K562 (cell line): Measurements from ENCODE around the gene RFX3. TPM values are rescaled to one million over a fixed set of nuclear protein-coding genes. Genes with fewer than 3 reads are reported as not detected.

Experiments
- ATAC-seq: fragments of 200-7000 bp; cut with Tn5 transposase; 3 replicates; pipeline ENCODE4 v1.9.1; 2020; ENCODE audit warnings: moderate library complexity
- BruUV-seq: library from RNA; stranded (reverse); fragments of 400-500 nt; replicated peaks from 2 replicates; lab custom pipeline; 2021; lab: Mats Ljungman, UMichigan
- CTCF ChIA-PET: fragments of 300-600 bp; formaldehyde crosslinking; extraction: SDS; loops from one replicate; lab custom pipeline; 2021; ENCODE audit warnings: low intra/inter-chr PET ratio; lab: Yijun Ruan, JAX
- POLR2A ChIA-PET: fragments of 300-600, 350-650 bp; sonication (Branson Sonifier 250); formaldehyde crosslinking; extraction: SDS; loops from one replicate; lab custom pipeline; 2021; ENCODE audit warnings: antibody characterized with exemption, inconsistent platforms; lab: Yijun Ruan, JAX
- DNase-seq, 4 experiments: peaks; one replicate each; pipeline versions ENCODE4 v3.0.0 to v3.0.0-alpha.2; 2011 to 2018; ENCODE audit warnings: low spot score in 3 of 4, mixed read lengths in 3 of 4; ENCODE audit errors: extremely low read depth in 1 of 4
- FAIRE-seq: peaks from 2 replicates; lab custom pipeline; 2011; peaks lifted over from hg19 to GRCh38; lab: Jason Lieb, UNC
- H2AFZ ChIP-seq: 2 replicates; pipeline ENCODE4 v1.6.0; 2011; ENCODE audit warnings: low read depth, low read length, control low read depth, inconsistent platforms
- H3K27ac ChIP-seq: fragments of 200-600 bp; 3 replicates; pipeline ENCODE4 v1.8.0; 2011; ENCODE audit warnings: low read depth, mild to moderate bottlenecking, control low read depth, inconsistent platforms, low read length, moderate library complexity, mixed read lengths; ENCODE audit errors: extremely low read depth
- H3K27me3 ChIP-seq, 2 experiments: fragments of 300-600 bp in 1 of 2; 2 replicates in 1 of 2; 3 replicates in 1 of 2; pipeline versions ENCODE4 v1.6.0 to v1.8.0; 2011; ENCODE audit warnings: inconsistent platforms in 2 of 2, low read length in 2 of 2, mild to moderate bottlenecking in 1 of 2, mixed read lengths in 1 of 2, moderate library complexity in 1 of 2; ENCODE audit not compliant: control insufficient read depth in 2 of 2, insufficient read depth in 2 of 2
- H3K36me3 ChIP-seq: fragments of 300-600 bp; 3 replicates; pipeline ENCODE4 v1.8.0; 2011; ENCODE audit warnings: mild to moderate bottlenecking, low read length, inconsistent platforms; ENCODE audit not compliant: control insufficient read depth, insufficient read depth
- H3K4me1 ChIP-seq, 2 experiments: fragments of 200-600 bp in 1 of 2; replicated peaks in 1 of 2; 2 replicates in 1 of 2; 3 replicates in 1 of 2; pipeline versions ENCODE4 v1.5.1 to v1.8.0; 2011; ENCODE audit warnings: inconsistent platforms in 2 of 2, low read length in 2 of 2, mild to moderate bottlenecking in 1 of 2, mixed read lengths in 1 of 2, moderate library complexity in 1 of 2; ENCODE audit not compliant: control insufficient read depth in 2 of 2, insufficient read depth in 2 of 2
- H3K4me2 ChIP-seq: 2 replicates; pipeline ENCODE4 v1.6.1; 2011; ENCODE audit warnings: low read length, control low read depth, inconsistent platforms, mixed read lengths; ENCODE audit not compliant: insufficient read depth
- H3K4me3 ChIP-seq: fragments of 200-600 bp; sonication (generic), shearing (Covaris generic); 2 replicates; pipeline ENCODE4 v1.5.1; 2016; ENCODE audit warnings: control low read depth, inconsistent platforms
- H3K79me2 ChIP-seq: fragments of 200-600 bp; 3 replicates; pipeline ENCODE4 v1.8.0; 2011; ENCODE audit warnings: low read length, inconsistent platforms; ENCODE audit not compliant: control insufficient read depth, insufficient read depth
- H3K9ac ChIP-seq, 2 experiments: 2 replicates each; pipeline versions ENCODE4 v1.6.0 to v1.6.1; 2011; ENCODE audit warnings: low read depth in 2 of 2, low read length in 2 of 2, control low read depth in 1 of 2, inconsistent platforms in 1 of 2, mild to moderate bottlenecking in 1 of 2, mixed read lengths in 1 of 2; ENCODE audit not compliant: insufficient read depth in 1 of 2
- H3K9me1 ChIP-seq: one replicate; pipeline ENCODE4 v1.6.0; 2011; ENCODE audit warnings: inconsistent platforms, mild to moderate bottlenecking, low read length, moderate library complexity; ENCODE audit not compliant: control insufficient read depth, insufficient read depth
- H3K9me3 ChIP-seq: replicated peaks from 2 replicates; pipeline ENCODE4 v1.5.1; 2011; ENCODE audit warnings: low read depth, low read length, inconsistent platforms; ENCODE audit not compliant: control insufficient read depth, insufficient read depth
- H4K20me1 ChIP-seq: replicated peaks from 2 replicates; pipeline ENCODE4 v1.6.1; 2011; ENCODE audit warnings: low read length, inconsistent platforms, mixed read lengths; ENCODE audit not compliant: control insufficient read depth, insufficient read depth
- CEBPG ChIP-seq, 3 experiments: fragments of 200-800 bp in 1 of 3; sonication (Bioruptor generic) in 1 of 3; sonication (generic) in 1 of 3; formaldehyde crosslinking in 1 of 3; IDR thresholded peaks in 2 of 3; conservative IDR thresholded peaks in 1 of 3; 2 replicates each; pipeline versions ENCODE4 v1.6.1 to v1.8.0; 2016 to 2022; ENCODE audit warnings: missing compliant biosample characterization in 2 of 3, missing genetic modification characterization in 2 of 3, mild to moderate bottlenecking in 1 of 3, missing genetic modification reagents in 1 of 3
- CHD2 ChIP-seq: IDR thresholded peaks from 2 replicates; pipeline ENCODE4 v1.6.1; 2011; ENCODE audit warnings: low read depth, low read length
- ETV5 ChIP-seq: sonication (generic); formaldehyde crosslinking; IDR thresholded peaks from 2 replicates; pipeline ENCODE4 v1.4.0; 2020; ENCODE audit warnings: low read depth, mild to moderate bottlenecking, missing genetic modification reagents
- FOXK1 ChIP-seq: sonication (generic); formaldehyde crosslinking; IDR thresholded peaks from 2 replicates; pipeline ENCODE4 v1.8.0; 2022; ENCODE audit warnings: missing genetic modification reagents, mild to moderate bottlenecking, borderline replicate concordance
- HDAC1 ChIP-seq, 2 experiments: fragments of 450-650 bp; IDR thresholded peaks; 2 replicates each; pipeline ENCODE4 v1.6.1; 2016 to 2017; ENCODE audit warnings: inconsistent platforms in 1 of 2, mild to moderate bottlenecking in 1 of 2, moderate library complexity in 1 of 2
- HNRNPLL ChIP-seq: fragments of 200-400 bp; formaldehyde crosslinking; IDR thresholded peaks from 2 replicates; pipeline ENCODE4 v1.6.1; 2017; ENCODE audit warnings: low read length, low read depth, mild to moderate bottlenecking; ENCODE audit not compliant: poor library complexity, severe bottlenecking
- KAT8 ChIP-seq: fragments of 450-650 bp; IDR thresholded peaks from 2 replicates; pipeline ENCODE4 v1.6.1; 2016; ENCODE audit warnings: low read depth, mild to moderate bottlenecking
- MAZ ChIP-seq, 2 experiments: fragments of 450-650 bp in 1 of 2; sonication (generic) in 1 of 2; formaldehyde crosslinking; IDR thresholded peaks in 1 of 2; conservative IDR thresholded peaks in 1 of 2; 2 replicates each; pipeline versions ENCODE4 v1.4.0 to v1.5.0; 2020; ENCODE audit warnings: mild to moderate bottlenecking in 1 of 2, missing genetic modification reagents in 1 of 2
- PHF8 ChIP-seq: fragments of 200-600 bp; sonication (generic); IDR thresholded peaks from 2 replicates; pipeline ENCODE4 v1.6.1; 2012; ENCODE audit warnings: mixed run types, mild to moderate bottlenecking, inconsistent platforms, low read length, moderate library complexity, borderline replicate concordance
- PRMT5 ChIP-seq: sonication (generic); formaldehyde crosslinking; IDR thresholded peaks from 2 replicates; pipeline ENCODE4 v1.5.0; 2020; ENCODE audit warnings: missing genetic modification reagents
- SMC3 ChIP-seq: conservative IDR thresholded peaks from 2 replicates; pipeline ENCODE4 v1.6.1; 2011; ENCODE audit warnings: low read depth, low read length, improper control_type of control experiment; ENCODE audit not compliant: insufficient read depth
- STAT6 ChIP-seq: sonication (generic); formaldehyde crosslinking; IDR thresholded peaks from 2 replicates; pipeline ENCODE4 v1.8.1; 2023; ENCODE audit warnings: mild to moderate bottlenecking, missing genetic modification reagents
- TCF7 ChIP-seq: sonication (generic); IDR thresholded peaks from 2 replicates; pipeline ENCODE4 v1.6.1; 2016; ENCODE audit warnings: antibody characterized with exemption, borderline replicate concordance
- ZBTB5 ChIP-seq: fragments of 450-650 bp; IDR thresholded peaks from 2 replicates; pipeline ENCODE4 v1.6.1; 2017; ENCODE audit warnings: antibody characterized with exemption
- ZC3H11A ChIP-seq: IDR thresholded peaks from 2 replicates; pipeline ENCODE4 v1.6.1; 2012; ENCODE audit warnings: low read depth, low read length, improper control_type of control experiment
- ZNF165 ChIP-seq: fragments of 250-450 bp; sonication (Bioruptor Pico); IDR thresholded peaks from 2 replicates; pipeline ENCODE4 v1.4.0; 2020; ENCODE audit warnings: borderline replicate concordance
- in situ Hi-C: fragments of 300-500 bp; cut with MboI; formaldehyde crosslinking; loops from 4 replicates; pipeline ENCODE4 v1.15.0; 2018; ENCODE audit warnings: inconsistent platforms, mixed read lengths
- intact Hi-C: fragments of 100-400 bp; cut with micrococcal nuclease; formaldehyde crosslinking; loops from 2 replicates; pipeline ENCODE4 v1.14.2; 2022
- polyA plus RNA-seq, 8 experiments: library from polyadenylated mRNA; depleted of rRNA in 4 of 8; stranded (reverse) in 5 of 8; unstranded in 3 of 8; fragments of >200 nt; fragmentation: Nextera tagmentation in 2 of 8; fragmentation: Illumina TruSeq in 1 of 8; extraction: Ambion mirVana in 2 of 8; extraction: Trizol in 1 of 8; gene quantifications; 2 replicates each; pipeline versions ENCODE4 v1.2.1 to v1.2.3, GENCODE V29; 2011 to 2014; ENCODE audit warnings: inconsistent platforms in 1 of 8, missing spikeins in 1 of 8
- total RNA-seq, 7 experiments: library from RNA; depleted of rRNA in 6 of 7; stranded (reverse); fragments of >200 nt in 6 of 7; fragmentation: Illumina TruSeq in 2 of 7; extraction: Trizol in 2 of 7; gene quantifications; 2 replicates each; pipeline versions ENCODE4 v1.2.1 to v1.2.3, GENCODE V29; 2011 to 2021; ENCODE audit warnings: low replicate concordance in 1 of 7

Gene RFX3
- total and polyA plus RNA-seq, 9 of the 15 experiments (the other 6 are each of a cell fraction or from before 2014, with no cell fraction given), result 0.86 to 4.9 (median 2.0) TPM

- no TSS peak for BruUV-seq
- ChIA-PET POLR2A (no interaction called here), CTCF (no interaction called here)
Observed at GRCh38 chr9:3370715-3371114, 155.1 kb downstream of the RFX3 start.

More at GRCh38 chr9:3370715-3371114, 155.1 kb downstream of the RFX3 start:
- Histone ChIP-seq H3K79me2 (no peaks in the 10 kb centered on the region), H2AFZ (no peak overlapping the region), H3K4me3 (no peak overlapping the region), H4K20me1 (no peaks in the 10 kb centered on the region), H3K9me1 (no peaks in the 10 kb centered on the region), H3K36me3 (no peaks in the 10 kb centered on the region), H3K27me3 (no peaks in the 10 kb centered on the region), H3K4me1 (no peaks in the 10 kb centered on the region), H3K9ac (no peak overlapping the region), H3K4me2 (no peak overlapping the region), H3K9me3 (no peaks in the 10 kb centered on the region), H3K27ac (no peak overlapping the region)
- in situ Hi-C loops (no loop called here), intact Hi-C loops (no loop called here)
- ATAC-seq (no peak), FAIRE-seq (no peak), DNase-seq (no peak)
- TF ChIP-seq HNRNPLL (no peak), CEBPG (CRISPR knock-in tag; IDR thresholded peaks at IDR 0.05) (no peak), CEBPG (tag; conservative IDR thresholded peaks at IDR 0.05 in 1 of 2, IDR thresholded peaks at IDR 0.05 in 1 of 2) (no peak), KAT8 (no peak), TCF7 (no peak), CHD2 (no peak), PHF8 (no peak), HDAC1 (IDR thresholded peaks at IDR 0.05) (no peak), MAZ (CRISPR knock-in tag; conservative IDR thresholded peaks at IDR 0.05 in 1 of 2, IDR thresholded peaks at IDR 0.05 in 1 of 2) (no peak), PRMT5 (no peak), ETV5 (CRISPR knock-in tag) (no peak), ZC3H11A (no peak), FOXK1 (CRISPR knock-in tag) (no peak), STAT6 (no peak), ZBTB5 (no peak), SMC3 (no peak), ZNF165 (CRISPR knock-in tag) (no peak)
